ENCODE data around the gene PDX1. TPM values are rescaled to one million over a fixed set of nuclear protein-coding genes. Genes with fewer than 3 reads are reported as not detected.

PDX1 gene
- total RNA-seq, 4 donors from 2014 or later: 0.16 TPM; not detected in 3

- no peak for DNase-seq
- no peaks in the 10 kb centered on the region for H3K36me3 ChIP-seq
- intact Hi-C loops (cut with DNase I; ENCODE audit: low total_unique reads) (no loop called here), in situ Hi-C loops (cut with MboI; ENCODE audit: low pct_ligation_motif_present in 1 of 4, low pct_unique_long_range_greater_than_20kb in 1 of 4, low sequenced_read_pairs in 3 of 4) (no loop called here)
- H3K9me3 ChIP-seq: no peaks in the 10 kb centered on the region
- peak overlapping the region; percentile 30 to 75 (median 72) for H3K4me3 ChIP-seq
- TF ChIP-seq CTCF (IDR thresholded peaks at IDR 0.05) (no peak), EP300 (IDR thresholded peaks at IDR 0.05; ENCODE audit: low read depth) (no peak), POLR2A (IDR thresholded peaks at IDR 0.05) (no peak), POLR2AphosphoS5 (IDR thresholded peaks at IDR 0.05) (peak in 1 of 3 donors; percentile 0)
- 9% methylated on average over 29 of the region's 38 CpGs; no CpG with 5 or more reads in 1 of the 2 donors for WGBS, 2 donors (ENCODE audit: low coverage in 1 of 2)
- peaks cover 95% of the 10 kb centered on the region for H3K27me3 ChIP-seq
- peaks cover 0 to 50% (median 31%) of the 10 kb centered on the region in 4 donors for H3K4me1 ChIP-seq
- peak overlapping the region; percentile 75 to 97 (median 92) for H3K27ac ChIP-seq
Observed at GRCh38 chr13:27966641-27967202, 46.9 kb downstream of the PDX1 start.

DNA sequence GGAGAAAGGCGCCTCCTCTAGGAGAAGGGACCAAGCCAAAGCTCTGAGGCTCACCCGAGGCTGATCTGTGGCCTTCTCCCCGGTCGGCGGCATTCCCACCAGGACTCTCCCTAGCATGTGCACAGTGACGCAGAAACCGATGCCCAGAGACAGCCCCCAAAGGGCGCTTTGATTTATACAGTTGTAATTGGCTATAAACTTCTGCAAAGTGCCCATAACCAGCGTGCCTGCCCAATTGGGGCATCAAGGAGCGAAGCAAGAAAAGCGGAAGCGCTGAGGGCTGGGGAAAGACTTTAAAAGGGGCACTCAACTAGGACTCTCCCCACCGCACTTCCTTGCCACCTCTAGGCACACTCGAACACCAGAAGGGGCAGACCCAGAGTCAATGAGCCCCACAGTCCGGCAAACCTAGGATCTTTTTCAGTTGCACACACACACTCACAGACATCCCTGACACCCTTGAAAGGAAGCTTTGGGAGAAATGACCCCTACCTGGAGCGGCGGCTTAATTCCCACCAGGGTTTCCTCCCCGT is 47.5 kb downstream of the PDX1 start:
- Histone ChIP-seq H3K4me1 (peaks cover 0 to 50% (median 30%) of the 10 kb centered on the region in 4 donors), H3K27me3 (peaks cover 97% of the 10 kb centered on the region), H3K4me3 (peak overlapping the region; percentile 30 to 75 (median 72)), H3K36me3 (no peaks in the 10 kb centered on the region), H3K9me3 (no peaks in the 10 kb centered on the region), H3K27ac (peak overlapping the region; percentile 75 to 97 (median 92))
- WGBS, 2 donors (ENCODE audit: low coverage in 1 of 2): 0 to 7% methylated on average over 1 to 17 of the region's 18 CpGs
- peak in 1 of 3 donors; percentile 59 for TF ChIP-seq POLR2AphosphoS5 (IDR thresholded peaks at IDR 0.05)
- peak; percentile 74 for TF ChIP-seq POLR2A (IDR thresholded peaks at IDR 0.05)
- TF ChIP-seq EP300 (IDR thresholded peaks at IDR 0.05; ENCODE audit: low read depth): no peak
- no peak for DNase-seq
- intact Hi-C loops (cut with DNase I; ENCODE audit: low total_unique reads) (no loop called here), in situ Hi-C loops (cut with MboI; ENCODE audit: low pct_ligation_motif_present in 1 of 4, low pct_unique_long_range_greater_than_20kb in 1 of 4, low sequenced_read_pairs in 3 of 4) (no loop called here)

- no peaks in the 10 kb centered on the region for H3K36me3 ChIP-seq
- H3K9me3 ChIP-seq: no peaks in the 10 kb centered on the region
- peak overlapping the region; percentile 30 to 75 (median 72) for H3K4me3 ChIP-seq
- H3K27me3 ChIP-seq: peaks cover 97% of the 10 kb centered on the region
- peaks cover 4 to 50% (median 27%) of the 10 kb centered on the region in 4 donors for H3K4me1 ChIP-seq
- in situ Hi-C loops (cut with MboI; ENCODE audit: low pct_ligation_motif_present in 1 of 4, low pct_unique_long_range_greater_than_20kb in 1 of 4, low sequenced_read_pairs in 3 of 4): no loop called here
- H3K27ac ChIP-seq: peak overlapping the region; percentile 75 to 97 (median 92)
- TF ChIP-seq EP300 (IDR thresholded peaks at IDR 0.05; ENCODE audit: low read depth) (no peak), POLR2AphosphoS5 (IDR thresholded peaks at IDR 0.05) (no peak), POLR2A (IDR thresholded peaks at IDR 0.05) (no peak), CTCF (IDR thresholded peaks at IDR 0.05) (no peak)
- 0 to 4% methylated on average over 1 to 33 of the region's 33 CpGs for WGBS, 2 donors (ENCODE audit: low coverage in 1 of 2)
- no peak for DNase-seq
- intact Hi-C loops (cut with DNase I; ENCODE audit: low total_unique reads): no loop called here
Observed at GRCh38 chr13:27967736-27968315, 48.0 kb downstream of the PDX1 start.

- intact Hi-C loops (cut with DNase I; ENCODE audit: low total_unique reads): no loop called here
- Histone ChIP-seq H3K27ac (peak overlapping the region; percentile 75 to 97 (median 92)), H3K4me1 (peaks cover 4 to 45% (median 22%) of the 10 kb centered on the region in 4 donors), H3K9me3 (no peaks in the 10 kb centered on the region), H3K4me3 (peak overlapping the region; percentile 30 to 75 (median 72)), H3K36me3 (no peaks in the 10 kb centered on the region), H3K27me3 (peaks cover 92% of the 10 kb centered on the region)
- in situ Hi-C loops (cut with MboI; ENCODE audit: low pct_ligation_motif_present in 1 of 4, low pct_unique_long_range_greater_than_20kb in 1 of 4, low sequenced_read_pairs in 3 of 4): no loop called here
- TF ChIP-seq POLR2AphosphoS5 (IDR thresholded peaks at IDR 0.05) (no peak), POLR2A (IDR thresholded peaks at IDR 0.05) (no peak), EP300 (IDR thresholded peaks at IDR 0.05; ENCODE audit: low read depth) (no peak), CTCF (IDR thresholded peaks at IDR 0.05) (no peak)
- no peak for DNase-seq
- 10% methylated on average over 42 of the region's 86 CpGs; no CpG with 5 or more reads in 1 of the 2 donors for WGBS, 2 donors (ENCODE audit: low coverage in 1 of 2)
Observed at GRCh38 chr13:27968316-27969081, 48.7 kb downstream of the PDX1 start.
